Uterus (tissue), 2 donors: ENCODE measurements around the gene INIP.

Experiments used
- CTCF ChIP-seq, 4 experiments: fragments of 200-600 bp in 2 of 4; fragments of 450-650 bp in 2 of 4; sonication (generic) in 2 of 4; IDR thresholded peaks; one replicate each; pipeline ENCODE4 v1.5.1; 2016 to 2019; ENCODE audit warnings: antibody characterized with exemption in 4 of 4, mild to moderate bottlenecking in 2 of 4, moderate library complexity in 1 of 4
- POLR2A ChIP-seq, 2 donors: fragments of 450-650 bp; IDR thresholded peaks; one replicate each; pipeline ENCODE4 v1.6.1; 2016; ENCODE audit warnings: antibody characterized with exemption in 2 of 2, mild to moderate bottlenecking in 1 of 2, moderate library complexity in 1 of 2

DNA sequence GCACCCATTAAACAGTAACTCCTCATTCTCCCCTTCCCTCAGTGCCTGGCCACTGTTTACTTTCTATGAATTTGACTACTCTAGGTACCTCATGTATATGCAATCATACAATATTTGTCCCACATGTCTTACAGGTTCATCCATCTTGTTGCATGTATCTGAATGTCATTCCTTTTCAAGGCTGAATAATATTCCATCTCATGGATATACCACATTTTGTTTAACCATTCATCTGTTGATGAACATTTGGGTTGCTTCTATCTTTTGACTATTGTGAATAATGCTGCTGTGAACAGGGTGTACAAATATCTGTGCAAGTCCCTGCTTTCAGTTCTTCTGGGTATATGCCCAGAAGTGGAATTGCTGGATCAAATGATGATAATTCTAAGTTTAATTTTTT, 40.9 kb downstream of the INIP start:
- no peak for TF ChIP-seq POLR2A (IDR thresholded peaks at IDR 0.05)
- TF ChIP-seq CTCF (IDR thresholded peaks at IDR 0.05) = no peak
